ENCODE measurements around the gene ZNF222. TPM values are rescaled to one million over a fixed set of nuclear protein-coding genes. Genes with fewer than 3 reads are reported as not detected.

The ZNF222 gene
- total RNA-seq, 4 donors from 2014 or later, result 2.7 to 4.3 (median 3.4) TPM

GRCh38 chr19:44059229-44059628, 34.0 kb downstream of the ZNF222 start:
- Histone ChIP-seq H3K9me3 (peaks cover 12% of the 10 kb centered on the region), H3K4me3 (no peak overlapping the region), H3K4me1 (no peaks in the 10 kb centered on the region), H3K27ac (no peak overlapping the region), H3K36me3 (peaks cover 77% of the 10 kb centered on the region), H3K27me3 (no peaks in the 10 kb centered on the region)
- WGBS, result 100% methylated on average over 2 of the region's 2 CpGs
- no peak for DNase-seq (ENCODE audit: low spot score in 2 of 2)
- TF ChIP-seq CTCF (IDR thresholded peaks at IDR 0.05) (no peak), POLR2A (IDR thresholded peaks at IDR 0.05) (no peak), POLR2AphosphoS5 (IDR thresholded peaks at IDR 0.05) (no peak), EP300 (IDR thresholded peaks at IDR 0.05) (no peak)

- H3K9me3 ChIP-seq, result peaks cover 18% of the 10 kb centered on the region
- H3K4me1 ChIP-seq, result no peaks in the 10 kb centered on the region
- H3K4me3 ChIP-seq, result no peak overlapping the region
- WGBS, result 96% methylated on average over 1 of the region's 1 CpG
- H3K36me3 ChIP-seq, result peaks cover 82% of the 10 kb centered on the region
- TF ChIP-seq CTCF (IDR thresholded peaks at IDR 0.05), result no peak
- TF ChIP-seq EP300 (IDR thresholded peaks at IDR 0.05), result no peak
- TF ChIP-seq POLR2AphosphoS5 (IDR thresholded peaks at IDR 0.05), result no peak
- TF ChIP-seq POLR2A (IDR thresholded peaks at IDR 0.05), result no peak
- no peak for DNase-seq (ENCODE audit: low spot score in 2 of 2)
- no peak overlapping the region for H3K27ac ChIP-seq
- no peaks in the 10 kb centered on the region for H3K27me3 ChIP-seq
Observed at GRCh38 chr19:44061038-44061437, 35.9 kb downstream of the ZNF222 start.

- Histone ChIP-seq H3K4me1 (peaks cover 3% of the 10 kb centered on the region), H3K4me3 (no peak overlapping the region), H3K27ac (no peak overlapping the region), H3K9me3 (peaks cover 47% of the 10 kb centered on the region), H3K36me3 (peaks cover 61% of the 10 kb centered on the region), H3K27me3 (no peaks in the 10 kb centered on the region)
- TF ChIP-seq POLR2AphosphoS5 (IDR thresholded peaks at IDR 0.05) (no peak), POLR2A (IDR thresholded peaks at IDR 0.05) (no peak), EP300 (IDR thresholded peaks at IDR 0.05) (no peak), CTCF (IDR thresholded peaks at IDR 0.05) (no peak)
- WGBS, result 78% methylated on average over 3 of the region's 3 CpGs
- DNase-seq (ENCODE audit: low spot score in 2 of 2), result no peak
Observed at GRCh38 chr19:44066305-44066704, 41.1 kb downstream of the ZNF222 start.

GRCh38 chr19:44069415-44069814, 44.2 kb downstream of the ZNF222 start:
- H3K9me3 ChIP-seq, result peaks cover 34% of the 10 kb centered on the region
- H3K4me1 ChIP-seq, result peaks cover 19% of the 10 kb centered on the region
- 93% methylated on average over 1 of the region's 1 CpG for WGBS
- H3K4me3 ChIP-seq, result no peak overlapping the region
- no peak for DNase-seq (ENCODE audit: low spot score in 2 of 2)
- H3K27me3 ChIP-seq, result no peaks in the 10 kb centered on the region
- H3K27ac ChIP-seq, result no peak overlapping the region
- TF ChIP-seq CTCF (IDR thresholded peaks at IDR 0.05) (no peak), EP300 (IDR thresholded peaks at IDR 0.05) (no peak), POLR2A (IDR thresholded peaks at IDR 0.05) (no peak), POLR2AphosphoS5 (IDR thresholded peaks at IDR 0.05) (no peak)
- peaks cover 30% of the 10 kb centered on the region for H3K36me3 ChIP-seq

GRCh38 chr19:44071824-44072542, 46.8 kb downstream of the ZNF222 start, which contains the start of gene ZNF284:
TSS of gene ZNF284 (plus strand) at chr19:44072159. CDS start at chr19:44076390, 4,231 bp downstream.
- no peak for TF ChIP-seq EP300 (IDR thresholded peaks at IDR 0.05)
- no peak for TF ChIP-seq POLR2A (IDR thresholded peaks at IDR 0.05)
- TF ChIP-seq CTCF (IDR thresholded peaks at IDR 0.05), result no peak
- peak in 1 of 3 donors; percentile 50 for TF ChIP-seq POLR2AphosphoS5 (IDR thresholded peaks at IDR 0.05)

More at GRCh38 chr19:44071824-44072542, 46.8 kb downstream of the ZNF222 start, which contains the start of gene ZNF284:
- H3K36me3 ChIP-seq, result peaks cover 8% of the 10 kb centered on the region
- H3K27me3 ChIP-seq, result no peaks in the 10 kb centered on the region
- peak within 1 kb of the TSS; percentile 61 for H3K4me3 ChIP-seq
- 0% methylated on average over 10 of the region's 40 CpGs for WGBS
- peak; percentile 87 to 89 for DNase-seq (ENCODE audit: low spot score in 2 of 2)
- H3K9me3 ChIP-seq, result peaks cover 22% of the 10 kb centered on the region
- peaks cover 19% of the 10 kb centered on the region for H3K4me1 ChIP-seq
- H3K27ac ChIP-seq, result no peak within 1 kb of the TSS

Measured in suprapubic skin (tissue), 4 donors.